ENCODE measurements around the gene ESPL1. TPM values are rescaled to one million over a fixed set of nuclear protein-coding genes. Genes with fewer than 3 reads are reported as not detected.

Gene ESPL1
- total RNA-seq, 1 donor from 2014 or later: 8.9 TPM

Other genes starting within 250 kb of the ESPL1 start
- gene TNS2, start 218.2 kb upstream of the ESPL1 start, total RNA-seq: 44.4 TPM
- gene SPRYD3, start 188.9 kb upstream of the ESPL1 start, total RNA-seq: 30.3 TPM
- 251 TPM for gene IGFBP6, start 170.6 kb upstream of the ESPL1 start, total RNA-seq
- gene SOAT2, start 164.8 kb upstream of the ESPL1 start, total RNA-seq: not detected
- gene ZNF740, start 87.6 kb upstream of the ESPL1 start, total RNA-seq: 16.8 TPM
- gene CSAD, start 87.4 kb upstream of the ESPL1 start, total RNA-seq: 22.2 TPM
- gene ITGB7, start 61.0 kb upstream of the ESPL1 start, total RNA-seq: 1.2 TPM
- gene RARG, start 36.1 kb upstream of the ESPL1 start, total RNA-seq: 47.1 TPM
- 300 TPM for gene PFDN5, start 27.2 kb downstream of the ESPL1 start, total RNA-seq
- 29.5 TPM for gene MYG1, start 31.4 kb downstream of the ESPL1 start, total RNA-seq
- 46.0 TPM for gene AAAS, start 53.3 kb downstream of the ESPL1 start, total RNA-seq
- not detected for gene SP7, start 68.1 kb downstream of the ESPL1 start, total RNA-seq
- gene SP1, start 111.9 kb downstream of the ESPL1 start, total RNA-seq: 53.1 TPM
- gene AMHR2, start 155.6 kb downstream of the ESPL1 start, total RNA-seq: not detected
- gene PRR13, start 173.4 kb downstream of the ESPL1 start, total RNA-seq: 13.0 TPM
- gene PCBP2, start 183.8 kb downstream of the ESPL1 start, total RNA-seq: 300 TPM
- gene MAP3K12, start 231.2 kb downstream of the ESPL1 start, total RNA-seq: 17.3 TPM
- gene TARBP2, start 233.0 kb downstream of the ESPL1 start, total RNA-seq: 16.1 TPM
- gene NPFF, start 239.2 kb downstream of the ESPL1 start, total RNA-seq: not detected